HG02870 (cell line): ENCODE data around the gene BRAF.
"Not testable (repeated sequence)": the region's sequence is repeated elsewhere in the genome, so short reads cannot be mapped to it uniquely, and the experiment has no call there.

Experiments
- ATAC-seq: cut with Tn5 transposase; IDR thresholded peaks from one replicate; pipeline ENCODE4 v1.9.1; 2021; ENCODE audit warnings: mild to moderate bottlenecking, moderate library complexity; ENCODE audit not compliant: unreplicated experiment

BRAF gene

GRCh38 chr7:140778568-140778967 lies 146.2 kb downstream of the BRAF start:
- no peak for ATAC-seq

GRCh38 chr7:140774371-140774770 lies 150.4 kb downstream of the BRAF start:
- ATAC-seq: no peak

GRCh38 chr7:140773104-140773503 lies 151.6 kb downstream of the BRAF start:
- ATAC-seq: no peak

- no peak for ATAC-seq
Measured at GRCh38 chr7:140771826-140772225, 152.9 kb downstream of the BRAF start.

GRCh38 chr7:140769852-140770251 lies 154.9 kb downstream of the BRAF start:
- no peak for ATAC-seq

- ATAC-seq: no peak
Measured at GRCh38 chr7:140767418-140767817, 157.3 kb downstream of the BRAF start.

GRCh38 chr7:140765441-140765840 lies 159.3 kb downstream of the BRAF start:
- ATAC-seq: not testable (repeated sequence)

GRCh38 chr7:140763166-140763565 lies 161.6 kb downstream of the BRAF start:
- ATAC-seq: not testable (repeated sequence)

GRCh38 chr7:140761375-140761774 lies 163.4 kb downstream of the BRAF start:
- not testable (repeated sequence) for ATAC-seq

GRCh38 chr7:140754506-140754905 lies 170.2 kb downstream of the BRAF start:
- ATAC-seq: no peak

- ATAC-seq: no peak
Measured at GRCh38 chr7:140752533-140752932, 172.2 kb downstream of the BRAF start.

GRCh38 chr7:140746751-140747150 lies 178.0 kb downstream of the BRAF start:
- ATAC-seq: no peak

- ATAC-seq: no peak
Measured at GRCh38 chr7:140745266-140746058, 179.3 kb downstream of the BRAF start.

- ATAC-seq: no peak
Measured at GRCh38 chr7:140744005-140744404, 180.7 kb downstream of the BRAF start.

GRCh38 chr7:140743255-140743654 lies 181.5 kb downstream of the BRAF start:
- not testable (repeated sequence) for ATAC-seq

GRCh38 chr7:140738280-140738679 lies 186.4 kb downstream of the BRAF start:
- ATAC-seq: no peak

- no peak for ATAC-seq
Measured at GRCh38 chr7:140734729-140735128, 190.0 kb downstream of the BRAF start.

- no peak for ATAC-seq
Measured at GRCh38 chr7:140734096-140734495, 190.6 kb downstream of the BRAF start.

- no peak for ATAC-seq
Measured at GRCh38 chr7:140732416-140732815, 192.3 kb downstream of the BRAF start.

GRCh38 chr7:140726281-140726680 lies 198.4 kb downstream of the BRAF start:
- no peak for ATAC-seq

- no peak for ATAC-seq
Measured at GRCh38 chr7:140724706-140725105, 200.0 kb downstream of the BRAF start.

GRCh38 chr7:140723574-140723973 lies 201.2 kb downstream of the BRAF start:
- no peak for ATAC-seq

GRCh38 chr7:140723006-140723405 lies 201.7 kb downstream of the BRAF start:
- no peak for ATAC-seq
